Heart left ventricle (tissue), 16 donors: ENCODE results near the gene MAPK8. TPM values are rescaled to one million over a fixed set of nuclear protein-coding genes. Genes with fewer than 3 reads are reported as not detected.

Experiments
- ATAC-seq, 4 donors: fragments of 200-7000 bp; cut with Tn5 transposase; one replicate each; pipeline ENCODE4 v1.9.1; 2020 to 2022; ENCODE audit warnings: moderate library complexity in 4 of 4, mild to moderate bottlenecking in 3 of 4, moderate number of reproducible peaks in 1 of 4
- DNase-seq, 5 donors: peaks; one replicate each; pipeline ENCODE4 v3.0.0-alpha.2; 2020
- H3K27ac ChIP-seq, 12 donors: fragments of 200-600 bp; sonication (generic) in 4 of 12; one replicate each; pipeline versions ENCODE4 v1.5.0 to v1.8.0; 2016 to 2022; ENCODE audit warnings: mild to moderate bottlenecking in 2 of 12
- H3K27me3 ChIP-seq, 9 donors: fragments of 200-600 bp; sonication (generic) in 2 of 9; one replicate each; pipeline versions ENCODE4 v1.5.1 to v1.8.0; 2016 to 2022; ENCODE audit warnings: mild to moderate bottlenecking in 3 of 9
- H3K36me3 ChIP-seq, 9 donors: fragments of 200-600 bp; sonication (generic) in 2 of 9; one replicate each; pipeline versions ENCODE4 v1.5.0 to v1.8.0; 2018 to 2022; ENCODE audit warnings: mild to moderate bottlenecking in 2 of 9
- H3K4me1 ChIP-seq, 12 donors: fragments of 200-600 bp; sonication (generic) in 4 of 12; one replicate each; pipeline versions ENCODE4 v1.5.0 to v1.8.0; 2016 to 2022; ENCODE audit warnings: mild to moderate bottlenecking in 3 of 12
- H3K4me3 ChIP-seq, 12 donors: fragments of 200-600 bp; sonication (generic) in 4 of 12; one replicate each; pipeline versions ENCODE4 v1.5.0 to v1.8.0; 2017 to 2022; ENCODE audit warnings: mild to moderate bottlenecking in 9 of 12, moderate library complexity in 4 of 12
- H3K9me3 ChIP-seq, 12 donors: fragments of 200-600 bp; sonication (generic) in 4 of 12; one replicate each; pipeline versions ENCODE4 v1.5.0 to v1.8.0; 2016 to 2022; ENCODE audit warnings: mild to moderate bottlenecking in 1 of 12
- CTCF ChIP-seq, 12 donors: fragments of 200-600 bp; sonication (generic) in 4 of 12; IDR thresholded peaks; one replicate each; pipeline versions ENCODE4 v1.5.0 to v1.8.0; 2018 to 2022; ENCODE audit warnings: antibody characterized with exemption in 12 of 12, mild to moderate bottlenecking in 5 of 12
- POLR2A ChIP-seq, 2 donors: fragments of 450-650 bp; IDR thresholded peaks; one replicate each; pipeline ENCODE4 v1.6.1; 2017; ENCODE audit warnings: antibody characterized with exemption in 2 of 2, mild to moderate bottlenecking in 2 of 2, moderate library complexity in 2 of 2
- WGBS, 4 donors: extraction: QIAGEN DNeasy Blood & Tissue Kit in 2 of 4; methylation state at CpG; one replicate each; pipeline versions ENCODE4 v1.1.5 to v1.1.7; 2013 to 2018; 5-methylcytosine and 5-hydroxymethylcytosine counted together
- intact Hi-C, 10 donors: fragments of 100-400 bp; cut with DNase I; formaldehyde crosslinking; loops; one replicate each; pipeline versions ENCODE4 v1.11.1 to v1.14.2; 2022
- polyA plus RNA-seq, 2 donors: library from polyadenylated mRNA; stranded (reverse); fragments of 200-250 nt; gene quantifications; one replicate each; pipeline ENCODE4 v1.2.3, GENCODE V29; 2013
- total RNA-seq, 9 donors: library from RNA; depleted of rRNA in 2 of 9; stranded (reverse); fragments of >200 nt in 2 of 9; fragmentation: NEBNext Ultra II Directional in 3 of 9; extraction: Animal tissue kit (Norgen Biotek cat#: 25700) in 3 of 9; gene quantifications; one replicate each; pipeline versions ENCODE4 v1.1.0 to v1.2.4, GENCODE V29; 2016 to 2023
- donor health status: ischemic (EF 13 %, LVEDD 7.1; RV severe dilation, severe dysfunction).
- donor health status: healthy with polysubstance abuse.
- donor health status: DM: no; HTN: yes; CAD: no.
- donor health status: DM: no; HTN: no; CAD: no.
- donor health status: ischemic (EF 25% LVEDD 6.9; RV normal size, moderate dysfunction).
- donor health status: ischemic (EF 25% LVEDD 5.7; RV mildly dilated, moderate dysfunction).
- donor health status: healthy.
- donor health status: DM: yes; HTN: yes; CAD: no.
- donor health status: ischemic (EF 35%, LVEDD 5.7; RV mildly dilated, moderate dysfunction).
- donor health status: nonischemic (EF 11% LVEDD 7.7; RV severe dilation, severe dysfunction).
- donor health status: DM: yes; HTN: yes; CAD: no.
- donor health status: PGD.
- donor health status: ischemic (EF 29% LVEDD 5.4; RV normal size, mild dysfunction).
- donor health status: nonischemic (EF 23%, LVEDD 6.1; RV moderate dilation, normal function).

MAPK8 gene
- total and polyA plus RNA-seq, 11 donors, result 4.2 to 36.8 (median 31.0) TPM

- intact Hi-C loops, result no loop called here
- no peaks in the 10 kb centered on the region for H3K27me3 ChIP-seq
- no peak overlapping the region for H3K27ac ChIP-seq
- WGBS, 4 donors, result 63 to 68% (median 65%) methylated on average over 5 of the region's 5 CpGs
- DNase-seq (no peak), ATAC-seq (no peak)
- TF ChIP-seq POLR2A (IDR thresholded peaks at IDR 0.05) (no peak), CTCF (IDR thresholded peaks at IDR 0.05) (no peak)
- H3K9me3 ChIP-seq, result peaks cover 0 to 8% (median 0%) of the 10 kb centered on the region in 12 donors
- no peaks in the 10 kb centered on the region for H3K4me1 ChIP-seq
- H3K36me3 ChIP-seq, result no peaks in the 10 kb centered on the region
- H3K4me3 ChIP-seq, result no peak overlapping the region
Measured at GRCh38 chr10:48271047-48271730, 35.3 kb upstream of the MAPK8 start.

- DNase-seq, result no peak
- H3K27me3 ChIP-seq, result no peaks in the 10 kb centered on the region
- peaks cover 0 to 3% (median 0%) of the 10 kb centered on the region in 12 donors for H3K9me3 ChIP-seq
- no peaks in the 10 kb centered on the region for H3K4me1 ChIP-seq
- TF ChIP-seq POLR2A (IDR thresholded peaks at IDR 0.05), result no peak
- TF ChIP-seq CTCF (IDR thresholded peaks at IDR 0.05), result no peak
- no peaks in the 10 kb centered on the region for H3K36me3 ChIP-seq
- H3K27ac ChIP-seq, result no peak overlapping the region
- H3K4me3 ChIP-seq, result no peak overlapping the region
- WGBS, 4 donors, result 94 to 99% (median 97%) methylated on average over 2 of the region's 2 CpGs
- ATAC-seq, result no peak
- intact Hi-C loops, result no loop called here
Measured at GRCh38 chr10:48272682-48273081, 33.8 kb upstream of the MAPK8 start.

GRCh38 chr10:48273741-48274140 is 32.7 kb upstream of the MAPK8 start:
- Histone ChIP-seq H3K9me3 (peaks cover 0 to 3% (median 0%) of the 10 kb centered on the region in 12 donors), H3K27me3 (no peaks in the 10 kb centered on the region), H3K4me3 (no peak overlapping the region), H3K4me1 (no peaks in the 10 kb centered on the region), H3K27ac (no peak overlapping the region), H3K36me3 (no peaks in the 10 kb centered on the region)
- TF ChIP-seq CTCF (IDR thresholded peaks at IDR 0.05) (no peak), POLR2A (IDR thresholded peaks at IDR 0.05) (no peak)
- WGBS, 4 donors, result 80 to 90% (median 83%) methylated on average over 2 of the region's 2 CpGs
- intact Hi-C loops, result no loop called here
- DNase-seq (no peak), ATAC-seq (no peak)

GRCh38 chr10:48274636-48275035 is 31.8 kb upstream of the MAPK8 start, which contains the start of gene FRMPD2:
Gene FRMPD2 (minus strand): TSS chr10:48274696. CDS start chr10:48274567, 129 bp downstream.
- ATAC-seq, result no peak
- intact Hi-C loops, result no loop called here
- DNase-seq, result no peak
- Histone ChIP-seq H3K4me1 (no peaks in the 10 kb centered on the region), H3K9me3 (peaks cover 0 to 5% (median 0%) of the 10 kb centered on the region in 12 donors), H3K4me3 (no peak within 1 kb of the TSS), H3K27ac (no peak within 1 kb of the TSS), H3K27me3 (no peaks in the 10 kb centered on the region), H3K36me3 (no peaks in the 10 kb centered on the region)
- 70 to 78% (median 75%) methylated on average over 8 of the region's 8 CpGs for WGBS, 4 donors
- TF ChIP-seq CTCF (IDR thresholded peaks at IDR 0.05) (no peak), POLR2A (IDR thresholded peaks at IDR 0.05) (no peak)
